Neural progenitor cell (in vitro differentiated cells): ENCODE measurements around the gene SDK1. TPM values are rescaled to one million over a fixed set of nuclear protein-coding genes. Genes with fewer than 3 reads are reported as not detected.

Experiments
- DNase-seq: peaks from one replicate; pipeline ENCODE4 v3.0.0-alpha.2; 2016; ENCODE audit warnings: low spot score
- H2AFZ ChIP-seq: fragments of 200-600 bp; sonication (generic); replicated peaks from 2 replicates; pipeline ENCODE4 v1.6.1; 2016; ENCODE audit warnings: antibody characterized with exemption
- H3F3A ChIP-seq: fragments of 200-600 bp; sonication (generic); 2 replicates; pipeline ENCODE4 v1.6.1; 2016; ENCODE audit warnings: antibody characterized with exemption, low read depth
- H3K27ac ChIP-seq: fragments of 200-600 bp; sonication (generic); 2 replicates; pipeline ENCODE4 v1.5.1; 2016; ENCODE audit warnings: mild to moderate bottlenecking
- H3K27me3 ChIP-seq: fragments of 200-600 bp; sonication (generic); 2 replicates; pipeline ENCODE4 v1.6.1; 2016; ENCODE audit warnings: mild to moderate bottlenecking, moderate library complexity
- H3K36me3 ChIP-seq: fragments of 200-600 bp; sonication (generic); 2 replicates; pipeline ENCODE4 v1.5.1; 2016
- H3K4me1 ChIP-seq: fragments of 200-600 bp; sonication (generic); 2 replicates; pipeline ENCODE4 v1.6.1; 2016; ENCODE audit warnings: mixed run types
- H3K4me2 ChIP-seq: fragments of 200-600 bp; sonication (generic); 2 replicates; pipeline ENCODE4 v1.6.1; 2016
- H3K4me3 ChIP-seq: fragments of 200-600 bp; sonication (generic); 2 replicates; pipeline ENCODE4 v1.5.1; 2016
- H3K79me2 ChIP-seq: fragments of 200-600 bp; sonication (generic); 2 replicates; pipeline ENCODE4 v1.6.1; 2016; ENCODE audit warnings: low read depth
- H3K9ac ChIP-seq: fragments of 200-600 bp; sonication (generic); 2 replicates; pipeline ENCODE4 v1.6.1; 2016
- H3K9me3 ChIP-seq: fragments of 200-600 bp; sonication (generic); 2 replicates; pipeline ENCODE4 v1.5.1; 2016; ENCODE audit warnings: low read depth
- H4K20me1 ChIP-seq: fragments of 200-600 bp; sonication (generic); 2 replicates; pipeline ENCODE4 v1.6.1; 2016; ENCODE audit warnings: low read depth
- H3K27ac Mint-ChIP-seq: 3 replicates; pipeline ENCODE4 v1.8.0; 2021; ENCODE audit warnings: mixed read lengths
- H3K27me3 Mint-ChIP-seq: 2 replicates; pipeline ENCODE4 v1.8.0; 2022; ENCODE audit warnings: low read depth, mild to moderate bottlenecking, inconsistent platforms, moderate library complexity, mixed read lengths; ENCODE audit not compliant: insufficient read depth
- H3K36me3 Mint-ChIP-seq: 3 replicates; pipeline ENCODE4 v1.8.0; 2021; ENCODE audit warnings: mixed read lengths
- H3K4me1 Mint-ChIP-seq: 3 replicates; pipeline ENCODE4 v1.8.0; 2021; ENCODE audit warnings: mixed read lengths
- H3K4me3 Mint-ChIP-seq: 3 replicates; pipeline ENCODE4 v1.8.0; 2021; ENCODE audit warnings: mild to moderate bottlenecking, moderate library complexity, mixed read lengths
- H3K9me3 Mint-ChIP-seq: 3 replicates; pipeline ENCODE4 v1.8.0; 2020; ENCODE audit warnings: mixed read lengths
- CTCF ChIP-seq: fragments of 200-600 bp; sonication (generic); IDR thresholded peaks from 2 replicates; pipeline ENCODE4 v1.5.1; 2017; ENCODE audit warnings: antibody characterized with exemption, mild to moderate bottlenecking
- EZH2 ChIP-seq: fragments of 200-600 bp; sonication (generic); IDR thresholded peaks from 2 replicates; pipeline ENCODE4 v1.6.1; 2017; ENCODE audit warnings: antibody characterized with exemption, mild to moderate bottlenecking, moderate library complexity
- EZH2phosphoT487 ChIP-seq: fragments of 200-600 bp; sonication (generic); IDR thresholded peaks from 2 replicates; pipeline ENCODE4 v1.6.1; 2017; ENCODE audit warnings: antibody characterized with exemption
- total RNA-seq: library from RNA; depleted of rRNA; stranded (reverse); fragments of >200 nt; gene quantifications from 2 replicates; pipeline ENCODE4 v1.2.3, GENCODE V29; 2015; ENCODE audit warnings: low replicate concordance

SDK1 gene
- total RNA-seq, 1 donor from 2014 or later: 4.9 TPM

DNA sequence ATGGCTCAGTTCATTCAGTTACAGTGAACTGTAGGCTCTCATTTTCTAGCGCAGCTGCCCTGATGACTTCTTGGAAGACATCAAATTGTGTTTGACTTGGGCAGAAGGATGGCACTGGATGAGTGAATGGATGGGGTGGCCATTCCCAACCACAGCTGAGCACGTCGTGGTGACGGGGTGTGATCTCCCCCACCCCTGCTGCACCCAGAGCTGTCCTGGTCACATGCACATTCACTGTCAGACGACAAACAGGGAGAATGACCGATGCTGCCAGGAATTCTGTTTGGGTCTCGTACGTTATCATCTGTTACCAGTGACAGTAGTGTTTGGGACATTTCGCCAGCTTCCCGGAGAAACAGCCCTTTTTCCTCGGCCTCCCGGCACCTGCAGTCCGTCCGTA, 623.2 kb downstream of the SDK1 start:
- Mint-ChIP-seq H3K27me3 (peaks cover 4% of the 10 kb centered on the region), H3K36me3 (peaks cover 4% of the 10 kb centered on the region), H3K4me3 (no peak overlapping the region), H3K4me1 (peaks cover 27% of the 10 kb centered on the region), H3K9me3 (peaks cover 8% of the 10 kb centered on the region), H3K27ac (peak overlapping the region; percentile 2)
- no peak overlapping the region for H3K27ac ChIP-seq
- H3K79me2 ChIP-seq: no peaks in the 10 kb centered on the region
- H3K9ac ChIP-seq: no peak overlapping the region
- H3K4me3 ChIP-seq: no peak overlapping the region
- TF ChIP-seq EZH2phosphoT487 (no peak), CTCF (no peak), EZH2 (no peak)
- H2AFZ ChIP-seq: no peak overlapping the region
- DNase-seq: no peak
- H4K20me1 ChIP-seq: no peaks in the 10 kb centered on the region
- no peaks in the 10 kb centered on the region for H3K27me3 ChIP-seq
- no peak overlapping the region for H3K4me2 ChIP-seq
- no peaks in the 10 kb centered on the region for H3K9me3 ChIP-seq
- peaks cover 9% of the 10 kb centered on the region for H3K4me1 ChIP-seq
- no peaks in the 10 kb centered on the region for H3F3A ChIP-seq
- H3K36me3 ChIP-seq: no peaks in the 10 kb centered on the region

DNA sequence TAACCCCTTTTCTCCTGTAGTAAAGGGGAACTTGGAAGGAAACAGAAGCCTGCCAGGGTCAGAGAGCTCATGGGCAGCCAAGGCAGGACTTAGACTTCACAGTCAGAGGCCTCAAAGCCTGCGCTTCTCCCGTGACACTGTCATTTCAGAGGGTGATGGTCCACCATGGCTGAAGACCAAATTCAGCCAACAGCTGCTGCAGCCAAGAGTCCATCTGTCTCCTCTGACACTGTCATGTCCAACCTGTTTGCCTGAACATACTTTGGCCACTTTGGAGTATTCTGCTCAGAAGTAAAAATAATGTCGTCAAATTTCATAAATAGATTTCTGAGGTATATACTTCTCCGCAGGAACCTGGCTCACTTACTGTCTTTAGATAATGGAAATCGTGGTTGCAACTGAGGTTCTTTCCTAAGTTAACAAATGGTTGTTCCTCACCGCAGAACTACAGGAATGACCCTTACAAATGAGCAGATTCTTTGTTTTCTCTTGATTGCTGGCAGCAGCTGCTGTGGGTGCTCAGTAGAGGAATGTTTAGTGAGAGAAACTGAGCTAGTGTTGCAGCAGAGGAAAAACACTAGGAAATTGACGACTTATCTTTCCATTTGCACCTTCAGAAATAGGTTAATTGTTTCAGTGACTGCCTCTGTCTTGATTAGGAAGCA, 626.5 kb downstream of the SDK1 start:
- H3K4me3 Mint-ChIP-seq: no peak overlapping the region
- Histone ChIP-seq H4K20me1 (no peaks in the 10 kb centered on the region), H3F3A (no peaks in the 10 kb centered on the region), H3K27me3 (no peaks in the 10 kb centered on the region), H3K4me1 (peaks cover 9% of the 10 kb centered on the region), H3K36me3 (no peaks in the 10 kb centered on the region), H3K9me3 (no peaks in the 10 kb centered on the region), H3K4me3 (no peak overlapping the region), H2AFZ (no peak overlapping the region), H3K79me2 (no peaks in the 10 kb centered on the region), H3K9ac (no peak overlapping the region), H3K27ac (no peak overlapping the region), H3K4me2 (no peak overlapping the region)
- peaks cover 7% of the 10 kb centered on the region for H3K36me3 Mint-ChIP-seq
- no peak overlapping the region for H3K27ac Mint-ChIP-seq
- no peak for DNase-seq
- peaks cover 18% of the 10 kb centered on the region for H3K4me1 Mint-ChIP-seq
- peaks cover 4% of the 10 kb centered on the region for H3K27me3 Mint-ChIP-seq
- TF ChIP-seq EZH2phosphoT487 (no peak), EZH2 (no peak), CTCF (no peak)
- peaks cover 5% of the 10 kb centered on the region for H3K9me3 Mint-ChIP-seq

- no peak overlapping the region for H3K27ac Mint-ChIP-seq
- TF ChIP-seq EZH2 (no peak), CTCF (no peak), EZH2phosphoT487 (no peak)
- H4K20me1 ChIP-seq: no peaks in the 10 kb centered on the region
Measured at GRCh38 chr7:3928727-3929515, 627.9 kb downstream of the SDK1 start.

More at GRCh38 chr7:3928727-3929515, 627.9 kb downstream of the SDK1 start:
- Histone ChIP-seq H2AFZ (no peak overlapping the region), H3K4me1 (peaks cover 9% of the 10 kb centered on the region), H3K27ac (no peak overlapping the region), H3K36me3 (no peaks in the 10 kb centered on the region), H3K4me3 (no peak overlapping the region), H3K9ac (no peak overlapping the region), H3K79me2 (no peaks in the 10 kb centered on the region), H3K9me3 (no peaks in the 10 kb centered on the region), H3F3A (no peaks in the 10 kb centered on the region), H3K27me3 (no peaks in the 10 kb centered on the region), H3K4me2 (no peak overlapping the region)
- Mint-ChIP-seq H3K36me3 (peaks cover 11% of the 10 kb centered on the region), H3K4me3 (no peak overlapping the region), H3K27me3 (peaks cover 6% of the 10 kb centered on the region), H3K4me1 (peaks cover 18% of the 10 kb centered on the region), H3K9me3 (peaks cover 3% of the 10 kb centered on the region)
- no peak for DNase-seq
